DMS114 treated with DMSO at 0.1 percent for 48 hours (cell line): ENCODE data around the gene PREX1.

Experiments
- DNase-seq: peaks from one replicate; lab custom pipeline; 2025; ENCODE audit not compliant: unreplicated experiment; lab: John Stamatoyannopoulos, UW

Gene PREX1

GRCh38 chr20:48721324-48722001 is 106.3 kb downstream of the PREX1 start:
- DNase-seq: no peak

- no peak for DNase-seq
Measured at GRCh38 chr20:48720256-48720985, 107.4 kb downstream of the PREX1 start.

GRCh38 chr20:48719598-48720255 is 108.1 kb downstream of the PREX1 start:
- DNase-seq: no peak

DNA sequence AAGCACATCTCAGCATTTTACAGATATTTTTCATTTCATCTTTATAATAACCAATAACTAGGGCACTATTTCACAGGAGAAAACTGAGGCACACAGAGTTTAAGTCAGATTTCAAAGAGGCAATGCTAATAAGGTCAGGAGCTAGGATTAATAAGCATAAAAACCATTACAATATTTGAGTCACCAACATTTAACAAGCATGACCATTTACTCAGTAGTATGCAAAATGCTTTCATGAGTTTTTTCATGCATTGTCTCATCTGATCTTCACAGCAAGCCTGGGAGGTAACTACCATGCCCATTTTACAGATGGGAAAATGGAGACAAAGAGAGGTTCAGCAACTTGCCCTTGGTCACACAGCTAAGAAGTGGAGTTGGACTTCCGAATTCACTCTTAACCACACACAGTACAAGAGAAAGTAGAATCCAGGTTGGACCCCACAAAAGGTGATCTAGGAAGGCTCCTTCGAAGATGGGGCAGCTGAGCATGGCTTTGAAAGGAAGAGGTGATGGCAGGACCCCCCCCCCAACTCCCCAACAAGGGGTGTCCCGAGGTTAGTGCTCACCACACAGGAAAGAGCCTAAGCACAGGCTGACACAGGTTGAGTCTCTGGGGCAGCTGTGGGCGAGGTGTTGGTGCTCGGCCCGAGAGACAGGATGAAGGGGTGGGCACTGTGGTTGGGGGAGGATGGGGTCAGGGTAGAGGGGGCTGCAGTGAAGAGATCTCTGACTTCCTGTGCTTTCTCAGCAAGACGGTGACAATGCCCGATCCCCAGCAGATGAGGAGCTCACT is 108.8 kb downstream of the PREX1 start:
- no peak for DNase-seq

DNA sequence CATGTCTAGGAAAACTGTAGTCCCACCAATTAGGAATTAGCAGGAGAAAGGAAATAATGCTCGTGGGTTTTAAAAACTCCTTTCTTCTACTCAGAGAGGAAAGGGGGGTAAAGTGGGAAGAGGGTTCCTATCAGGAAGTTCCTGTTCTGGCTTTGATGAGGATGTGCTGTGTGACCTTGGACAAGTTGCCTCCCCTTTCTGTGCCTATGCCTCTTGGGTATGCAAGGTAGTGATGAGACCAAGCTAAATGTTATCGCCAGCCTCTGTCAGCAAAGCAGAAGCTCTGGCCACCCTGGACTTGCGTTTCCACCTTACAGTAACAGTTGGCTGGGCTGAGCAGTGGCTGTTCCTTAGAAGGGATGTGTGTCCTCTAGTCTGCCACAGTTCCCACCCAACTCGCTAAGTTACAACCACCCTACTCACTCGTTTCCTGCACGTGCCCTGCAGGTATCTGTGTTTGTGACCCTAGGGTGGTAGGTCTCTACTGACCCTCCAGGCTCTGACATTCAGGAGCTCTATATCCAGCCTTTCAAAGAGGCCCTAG is 110.0 kb downstream of the PREX1 start:
- no peak for DNase-seq

DNA sequence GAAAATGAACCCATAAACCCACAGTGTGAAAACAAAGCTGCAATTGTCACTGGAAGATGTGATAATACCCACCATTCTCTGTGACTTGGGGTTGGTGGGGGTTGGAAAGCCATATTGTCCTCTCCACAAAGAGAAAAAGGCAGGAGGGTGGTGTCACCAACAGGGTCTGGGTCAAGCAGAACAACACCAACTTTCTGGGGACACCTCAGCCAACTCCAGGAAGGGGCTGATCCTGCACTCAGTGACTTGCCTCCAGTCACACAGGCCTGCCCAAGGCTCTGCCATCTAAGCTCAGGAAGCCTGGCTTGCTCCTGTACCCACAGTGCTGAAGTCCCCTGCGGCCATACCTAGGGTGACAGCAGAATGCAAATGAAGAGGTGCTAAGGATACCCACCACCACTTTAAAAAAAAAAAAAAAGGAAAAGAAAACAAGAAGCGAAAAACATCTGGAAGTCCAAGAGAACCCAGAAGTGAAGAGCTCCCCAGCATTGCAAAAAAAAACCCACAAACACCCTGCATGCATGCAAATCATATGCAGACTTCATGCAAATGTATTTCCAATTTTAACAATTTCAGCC is 110.6 kb downstream of the PREX1 start:
- DNase-seq: no peak

GRCh38 chr20:48716541-48716940 is 111.3 kb downstream of the PREX1 start:
- DNase-seq: no peak

DNA sequence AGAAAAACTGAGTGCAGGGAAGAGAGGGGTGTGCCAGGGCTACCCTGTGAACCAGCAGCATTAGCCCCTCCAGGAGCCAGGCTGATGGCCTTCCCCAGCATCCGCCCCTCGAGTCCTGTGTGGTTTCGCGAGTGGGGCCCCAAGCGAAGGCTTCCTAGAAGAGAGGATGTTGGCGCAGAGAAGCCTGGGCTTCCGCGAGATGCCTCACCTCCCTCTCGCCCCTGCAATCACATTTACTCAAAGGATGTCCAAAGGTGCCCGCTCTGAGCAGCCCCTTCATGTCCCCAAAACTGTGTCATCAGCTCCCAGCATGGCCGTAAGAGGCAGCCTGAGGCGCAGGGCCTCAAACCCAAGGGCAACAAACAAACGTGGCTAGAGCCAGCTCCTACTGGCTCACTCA is 111.7 kb downstream of the PREX1 start:
- DNase-seq: no peak

GRCh38 chr20:48714764-48715163 is 113.0 kb downstream of the PREX1 start:
- no peak for DNase-seq

GRCh38 chr20:48711696-48712464 is 115.9 kb downstream of the PREX1 start:
- no peak for DNase-seq

DNA sequence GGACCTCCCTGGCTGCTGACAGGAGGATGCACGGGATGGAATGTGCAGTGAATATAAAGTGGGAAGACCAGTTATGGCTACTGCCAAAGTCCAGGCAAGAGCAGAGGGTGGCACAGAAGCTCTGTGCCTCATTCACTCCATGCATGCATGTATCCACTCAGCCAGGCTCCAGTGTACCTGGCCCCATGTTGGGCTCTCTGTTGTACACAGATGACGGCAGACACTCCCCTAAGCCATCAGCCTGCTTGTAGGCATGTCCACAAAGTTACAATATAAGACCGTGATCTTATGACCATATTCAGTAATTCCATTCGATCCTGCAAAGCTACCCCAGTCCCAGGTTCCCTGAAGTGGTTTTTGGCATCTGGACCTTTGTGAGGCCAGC is 116.8 kb downstream of the PREX1 start:
- DNase-seq: no peak

DNA sequence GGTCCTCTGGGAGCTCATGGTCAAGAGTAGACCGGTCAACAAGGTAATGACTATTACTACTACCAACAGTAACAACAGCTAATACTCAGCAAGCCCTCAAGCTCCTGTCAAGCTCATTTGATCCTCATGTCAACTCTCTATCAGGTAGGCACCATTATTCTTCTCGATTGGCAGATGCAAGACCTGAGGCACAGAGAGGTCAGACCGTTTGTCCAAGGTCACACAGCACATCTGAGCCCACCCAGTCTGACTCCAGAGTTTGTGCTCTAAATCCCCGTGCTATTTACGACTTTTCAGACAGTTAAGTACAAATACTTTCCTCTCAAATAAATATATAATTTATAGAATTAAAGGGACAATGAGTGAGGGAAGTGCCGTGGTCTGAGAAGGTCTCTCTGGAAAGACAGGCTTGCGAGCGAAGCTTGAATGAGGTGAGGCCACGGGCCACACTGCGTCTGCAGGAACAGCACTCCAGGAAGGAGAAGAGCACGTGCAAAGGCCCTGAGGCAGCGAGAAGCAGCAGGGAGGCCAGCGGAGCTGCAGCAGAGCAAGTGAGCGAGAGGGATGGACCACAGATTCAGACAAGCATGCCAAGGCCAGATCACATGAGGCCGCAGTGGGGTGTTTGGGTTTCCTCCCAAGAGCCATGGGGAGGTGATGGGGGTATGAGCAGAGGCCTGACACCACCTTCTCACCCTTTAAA is 117.3 kb downstream of the PREX1 start:
- no peak for DNase-seq

DNA sequence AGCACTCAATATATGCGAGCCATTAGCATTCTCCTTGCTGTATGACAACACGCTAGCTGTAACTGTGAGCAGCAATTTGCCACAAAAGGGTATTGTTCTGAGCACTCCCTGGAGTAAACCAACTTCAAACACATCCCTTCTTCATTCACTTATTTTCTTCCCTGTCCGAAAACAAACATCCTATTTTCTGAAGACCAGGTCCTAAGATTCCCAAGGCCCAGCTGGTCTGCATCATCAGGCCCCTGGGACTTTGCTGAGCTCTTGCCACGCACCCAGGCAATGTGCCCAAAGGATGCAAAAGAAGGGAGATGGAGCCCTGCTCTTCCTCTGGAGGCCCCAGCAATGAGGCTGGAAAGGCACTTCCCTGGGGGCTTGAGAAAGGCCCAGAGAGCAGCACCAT is 118.1 kb downstream of the PREX1 start:
- no peak for DNase-seq

GRCh38 chr20:48709058-48709691 is 118.6 kb downstream of the PREX1 start:
- no peak for DNase-seq

DNA sequence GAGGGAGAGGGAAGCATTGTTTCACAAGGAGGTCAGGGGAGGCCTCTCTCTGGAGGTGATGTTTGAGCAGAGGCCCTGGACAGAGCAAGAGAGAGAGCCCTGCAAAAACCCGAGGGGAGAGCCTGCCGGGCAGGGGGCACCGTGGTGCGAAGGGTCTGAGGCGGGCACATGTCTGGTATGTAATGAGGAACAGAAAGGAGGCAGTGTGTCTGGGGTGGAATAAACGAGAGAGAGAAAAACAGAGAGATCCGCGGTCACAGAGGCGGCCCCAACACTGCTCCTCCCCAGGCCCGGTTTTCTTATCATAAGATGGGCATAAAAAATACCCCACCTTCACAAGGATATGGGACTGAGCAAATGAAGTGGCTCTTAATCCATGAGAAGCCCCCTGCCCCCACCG is 119.2 kb downstream of the PREX1 start:
- DNase-seq: no peak

- no peak for DNase-seq
Measured at GRCh38 chr20:48708116-48708515, 119.7 kb downstream of the PREX1 start.

- DNase-seq: no peak
Measured at GRCh38 chr20:48706710-48707365, 121.0 kb downstream of the PREX1 start.

DNA sequence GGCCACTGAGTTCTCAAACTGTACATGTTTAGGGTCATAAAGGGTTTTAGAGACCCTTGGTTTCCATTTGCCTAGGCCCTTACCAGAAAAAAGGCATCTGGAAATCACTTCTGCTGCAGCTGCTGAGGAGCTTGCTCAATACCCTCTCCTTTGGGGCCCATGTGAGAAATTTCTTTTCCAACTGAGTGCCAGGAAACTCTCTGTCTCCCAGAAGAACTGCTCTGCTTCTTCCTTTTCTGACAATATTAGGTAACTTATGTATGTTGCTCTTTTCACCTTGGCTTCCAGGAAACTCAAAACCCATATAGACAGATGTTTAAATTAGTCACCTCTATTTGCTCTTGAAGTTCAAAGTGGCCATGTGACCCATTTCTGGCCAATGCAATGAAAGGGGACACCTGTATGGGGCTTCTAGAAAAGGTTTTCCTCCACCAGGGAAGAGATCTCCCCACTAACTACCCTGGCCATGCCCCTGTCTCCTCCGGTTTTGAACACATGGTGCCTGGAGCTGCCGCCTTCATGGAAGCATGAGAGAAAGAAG is 121.6 kb downstream of the PREX1 start:
- DNase-seq: no peak
